SKM-1 (cell line): ENCODE results near the gene TGM5.
"Not testable (repeated sequence)": the region's sequence is repeated elsewhere in the genome, so short reads cannot be mapped to it uniquely, and the experiment has no call there.

Source experiments
- DNase-seq: peaks from one replicate; lab custom pipeline; 2025; ENCODE audit not compliant: unreplicated experiment; lab: John Stamatoyannopoulos, UW

Gene TGM5, protein sequence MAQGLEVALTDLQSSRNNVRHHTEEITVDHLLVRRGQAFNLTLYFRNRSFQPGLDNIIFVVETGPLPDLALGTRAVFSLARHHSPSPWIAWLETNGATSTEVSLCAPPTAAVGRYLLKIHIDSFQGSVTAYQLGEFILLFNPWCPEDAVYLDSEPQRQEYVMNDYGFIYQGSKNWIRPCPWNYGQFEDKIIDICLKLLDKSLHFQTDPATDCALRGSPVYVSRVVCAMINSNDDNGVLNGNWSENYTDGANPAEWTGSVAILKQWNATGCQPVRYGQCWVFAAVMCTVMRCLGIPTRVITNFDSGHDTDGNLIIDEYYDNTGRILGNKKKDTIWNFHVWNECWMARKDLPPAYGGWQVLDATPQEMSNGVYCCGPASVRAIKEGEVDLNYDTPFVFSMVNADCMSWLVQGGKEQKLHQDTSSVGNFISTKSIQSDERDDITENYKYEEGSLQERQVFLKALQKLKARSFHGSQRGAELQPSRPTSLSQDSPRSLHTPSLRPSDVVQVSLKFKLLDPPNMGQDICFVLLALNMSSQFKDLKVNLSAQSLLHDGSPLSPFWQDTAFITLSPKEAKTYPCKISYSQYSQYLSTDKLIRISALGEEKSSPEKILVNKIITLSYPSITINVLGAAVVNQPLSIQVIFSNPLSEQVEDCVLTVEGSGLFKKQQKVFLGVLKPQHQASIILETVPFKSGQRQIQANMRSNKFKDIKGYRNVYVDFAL

DNA sequence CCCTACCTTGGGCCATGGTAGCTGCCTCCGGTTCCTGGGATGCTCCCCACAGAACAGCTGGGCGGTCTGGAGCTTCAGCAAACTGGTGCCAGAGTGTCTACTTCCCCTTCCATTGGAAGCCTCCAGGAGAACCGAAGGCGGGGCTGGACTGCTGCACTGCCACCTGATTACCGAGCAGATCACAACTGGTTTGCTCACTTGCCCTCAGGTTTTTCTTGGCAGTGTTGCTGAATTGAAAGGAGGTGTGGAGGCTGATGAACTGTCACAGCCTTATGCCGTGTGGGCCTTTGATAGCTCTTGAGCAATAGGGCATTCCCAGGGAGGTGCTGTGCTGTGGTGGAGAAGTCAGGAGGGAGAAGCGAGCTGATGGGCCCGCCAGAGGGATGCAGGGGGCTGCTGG is at the start of gene TGM5:
Gene TGM5, minus strand, starts transcription at position 95 of the 400 bp plus-strand sequence. Its CDS starts 79 bp downstream, at position 16.
- no peak for DNase-seq

- DNase-seq: no peak
These were observed 47.4 kb upstream of the TGM5 start for GRCh38 chr15:43314171-43314570.

GRCh38 chr15:43312378-43312777 is 45.6 kb upstream of the TGM5 start:
- no peak for DNase-seq

- DNase-seq: no peak
These were observed 35.6 kb upstream of the TGM5 start, which contains the start of gene TGM7 for GRCh38 chr15:43302205-43302817. Gene TGM7 (minus strand): TSS chr15:43302255.

DNA sequence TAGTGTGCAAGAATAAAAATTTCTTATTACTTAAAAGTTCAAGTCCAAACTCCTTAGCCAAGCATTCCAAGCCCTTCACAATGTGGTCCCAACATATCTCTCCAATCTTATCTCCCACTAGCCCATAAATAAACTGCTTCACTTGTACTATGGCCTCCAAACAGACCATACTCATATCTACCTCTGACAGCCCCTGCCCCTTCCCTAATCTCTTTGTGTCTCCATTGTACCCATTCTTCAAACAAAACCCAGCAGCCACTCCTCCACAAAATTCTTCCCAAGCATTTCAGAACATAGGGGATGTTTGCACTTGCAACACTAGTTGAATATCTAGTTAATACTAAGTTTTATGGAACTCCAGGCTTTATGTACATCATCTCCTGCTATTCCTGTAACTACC is 33.2 kb upstream of the TGM5 start:
- DNase-seq: no peak

DNA sequence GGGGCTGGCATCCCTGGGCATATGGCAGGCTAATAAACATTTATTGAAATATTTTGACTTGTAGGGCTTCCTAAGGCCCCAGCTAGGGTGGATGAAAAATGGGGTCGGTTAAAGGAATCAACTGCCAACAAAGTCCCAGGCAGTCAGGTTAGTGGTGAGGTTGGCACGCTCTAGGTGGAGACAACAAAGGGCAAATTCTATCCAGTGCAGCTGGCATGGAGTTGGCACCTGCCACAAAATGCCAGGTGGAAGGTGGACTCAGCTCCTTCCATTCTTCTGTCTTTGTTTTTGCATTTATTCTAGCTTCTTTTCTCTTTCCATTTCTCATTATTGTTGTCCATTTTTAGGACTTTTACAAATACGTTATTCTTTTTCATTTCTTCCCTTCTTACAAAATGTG is 32.7 kb upstream of the TGM5 start:
- no peak for DNase-seq

DNA sequence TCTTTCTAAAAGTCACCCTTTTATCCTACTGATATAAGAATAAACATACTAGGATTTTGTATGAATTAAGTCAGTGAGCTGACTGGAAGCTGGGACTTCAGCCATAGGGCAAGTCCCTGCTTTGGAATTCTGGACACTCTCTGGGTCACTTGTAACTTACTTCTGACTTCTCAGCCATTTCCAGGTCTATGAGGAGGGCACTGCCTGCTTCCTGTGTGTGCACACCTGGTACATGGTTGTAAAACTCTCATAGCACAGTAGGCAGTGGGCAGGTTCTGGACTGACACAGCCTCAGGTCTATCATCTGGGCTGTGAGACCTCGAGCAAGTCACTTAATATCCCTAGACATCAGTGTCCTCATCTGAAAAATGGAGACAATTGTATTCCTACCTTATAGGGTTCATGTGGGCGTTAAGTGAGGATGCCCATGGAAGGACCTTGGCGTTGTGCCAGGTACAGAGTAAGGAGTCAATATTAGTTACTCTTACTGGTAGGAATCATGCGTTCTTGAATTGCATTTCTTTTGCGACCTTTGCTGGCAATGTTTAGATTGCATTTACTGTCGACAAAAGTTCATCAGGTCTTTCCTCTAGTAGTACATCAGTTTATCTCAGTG is 27.5 kb upstream of the TGM5 start:
- no peak for DNase-seq

DNA sequence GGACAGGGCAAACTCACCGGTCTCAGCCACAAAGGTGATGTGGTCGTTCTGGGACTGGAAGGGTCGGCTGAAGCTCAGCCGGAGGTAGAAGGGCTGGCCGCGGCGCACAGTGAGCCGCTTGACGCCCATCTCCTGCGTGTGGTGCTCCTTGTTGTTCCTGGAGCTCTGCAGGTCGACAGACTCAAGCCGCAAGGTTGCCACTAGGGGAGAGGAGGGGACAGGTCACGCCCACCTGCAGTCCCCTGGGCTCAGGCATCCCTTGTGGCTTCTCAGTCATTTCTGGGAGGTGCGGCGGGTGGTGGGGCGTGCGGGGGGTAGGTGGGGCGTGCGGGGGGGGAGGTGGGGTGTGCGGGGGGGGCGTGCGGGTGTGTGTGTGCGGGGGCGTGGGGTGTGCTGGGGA is 26.7 kb upstream of the TGM5 start:
- DNase-seq: no peak

DNA sequence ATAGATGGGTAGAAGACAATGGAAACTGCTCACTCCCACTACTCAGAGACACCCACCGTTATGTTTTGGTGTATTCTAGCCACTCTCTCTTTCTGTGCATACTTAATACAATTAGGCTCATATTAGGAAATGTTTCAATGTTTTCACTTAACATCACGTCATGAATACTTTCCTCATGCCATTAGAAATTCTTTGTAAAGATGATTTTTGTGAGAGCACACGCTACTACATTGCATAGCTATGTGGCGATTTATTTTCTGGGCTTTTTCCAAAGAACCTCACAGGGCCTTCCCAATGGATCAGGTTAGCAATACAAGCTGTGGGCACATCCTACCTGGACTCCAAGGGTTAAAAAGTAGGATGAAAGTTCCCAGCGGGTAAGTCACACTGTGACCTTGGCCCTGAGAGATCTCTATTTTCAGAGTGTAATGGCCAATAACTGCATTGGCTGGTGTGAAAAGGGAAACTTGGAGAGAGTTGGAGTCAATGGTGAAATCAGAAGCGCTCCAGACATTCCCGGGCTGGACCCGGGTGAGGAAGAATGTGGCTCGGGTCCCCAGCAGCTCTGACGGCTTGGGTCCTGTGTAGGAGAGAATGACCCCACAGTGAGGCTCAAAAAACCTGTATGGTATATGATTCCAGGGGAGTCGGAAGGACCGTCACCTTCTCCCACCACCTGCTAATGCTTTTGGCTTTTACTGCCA is 25.8 kb upstream of the TGM5 start:
- DNase-seq: no peak

- not testable (repeated sequence) for DNase-seq
These were observed 22.9 kb upstream of the TGM5 start for GRCh38 chr15:43289656-43290055.

DNA sequence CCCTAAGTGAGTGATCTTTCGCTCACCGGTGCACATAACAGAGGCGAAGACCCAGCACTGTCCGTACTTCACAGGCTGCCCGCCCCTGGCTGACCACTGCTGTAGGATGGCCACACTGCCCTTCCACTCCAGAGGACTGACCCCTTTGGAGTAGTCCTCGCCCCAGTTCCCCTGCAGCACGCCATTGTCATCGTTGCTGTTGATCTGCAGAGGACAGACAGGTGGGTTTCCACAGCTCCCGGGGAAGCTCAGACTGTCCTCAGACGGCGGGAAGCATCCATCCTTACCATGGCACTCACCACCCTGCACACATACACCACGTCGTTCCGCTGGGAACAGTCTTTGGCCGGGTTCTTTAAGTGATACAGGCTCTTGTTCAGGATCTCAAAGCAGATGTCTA is 20.5 kb upstream of the TGM5 start:
- no peak for DNase-seq

GRCh38 chr15:43286074-43286473 is 19.3 kb upstream of the TGM5 start:
- DNase-seq: no peak

GRCh38 chr15:43285609-43286037 is 18.9 kb upstream of the TGM5 start:
- peak; percentile 64 for DNase-seq

DNA sequence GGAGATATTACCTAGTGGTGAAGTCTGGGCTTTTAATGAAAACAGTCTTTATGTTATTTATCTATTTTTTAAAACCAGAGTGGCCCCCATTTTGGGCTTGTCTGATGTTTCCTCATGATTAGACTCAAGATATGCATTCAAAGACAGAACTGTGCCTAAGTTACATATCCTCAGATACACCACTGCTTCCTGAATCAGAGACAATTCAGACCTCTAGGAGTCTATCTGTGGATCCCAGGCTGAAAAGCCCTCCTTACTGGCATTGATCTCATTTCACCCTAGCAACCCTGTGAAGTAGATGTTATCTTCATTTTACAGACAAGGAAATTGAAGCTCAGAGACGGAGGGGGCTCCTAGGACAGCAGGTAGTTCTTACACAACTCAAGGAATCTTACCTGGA is 16.8 kb upstream of the TGM5 start:
- DNase-seq: no peak

DNA sequence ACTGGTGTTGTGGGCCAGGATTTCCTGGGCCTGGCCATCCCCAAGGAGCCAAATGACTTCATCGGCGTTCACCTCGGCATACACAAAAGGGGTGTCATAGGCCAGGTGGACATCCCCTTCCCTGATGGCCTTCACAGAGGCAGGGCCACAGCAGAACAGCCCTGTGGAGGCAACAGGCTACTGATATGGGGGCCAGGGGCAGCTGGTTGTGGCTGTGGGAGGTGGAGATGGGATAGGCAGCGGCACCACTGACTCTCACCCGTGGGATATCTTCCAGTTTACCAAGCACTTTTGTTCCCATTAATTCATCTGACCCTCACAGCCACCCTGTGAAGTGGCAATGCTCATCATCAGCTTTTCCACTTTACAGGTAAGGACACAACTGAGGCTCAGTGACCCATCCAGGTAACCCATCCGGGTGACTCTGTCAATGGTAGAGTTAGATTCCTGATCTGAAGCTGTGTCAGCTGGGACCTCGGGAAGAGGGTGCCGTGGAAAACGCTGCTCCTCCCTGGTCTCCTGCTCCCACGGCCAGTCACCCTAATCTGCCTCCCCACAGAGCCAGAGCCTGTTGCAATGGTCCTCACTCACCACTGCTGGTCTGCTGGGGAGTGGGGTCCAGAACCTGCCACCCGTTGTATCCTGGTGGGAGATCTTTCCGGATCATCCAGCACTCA is 15.3 kb upstream of the TGM5 start:
- no peak for DNase-seq

- DNase-seq: no peak
These were observed 14.3 kb upstream of the TGM5 start for GRCh38 chr15:43280996-43281395.

DNA sequence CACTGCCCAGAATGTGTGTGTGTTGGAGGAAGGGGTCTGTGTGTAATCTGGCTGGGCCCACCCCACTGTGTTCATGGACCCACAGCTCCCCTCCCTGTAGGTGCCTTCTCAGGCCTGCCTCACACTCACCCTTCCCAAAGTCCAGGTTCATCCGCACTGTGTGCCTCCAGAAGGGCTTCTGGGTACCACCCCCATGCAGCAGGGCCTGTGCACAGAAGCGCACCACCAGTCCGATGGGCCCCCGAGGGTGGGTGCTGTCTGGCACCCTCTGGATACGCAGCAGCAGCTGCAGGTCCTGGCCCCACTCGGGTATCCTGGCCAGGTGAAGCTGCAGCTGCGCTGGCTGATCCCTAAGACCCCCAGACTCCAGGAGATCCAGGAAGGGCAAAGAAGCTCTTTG is 12.8 kb upstream of the TGM5 start:
- no peak for DNase-seq

DNA sequence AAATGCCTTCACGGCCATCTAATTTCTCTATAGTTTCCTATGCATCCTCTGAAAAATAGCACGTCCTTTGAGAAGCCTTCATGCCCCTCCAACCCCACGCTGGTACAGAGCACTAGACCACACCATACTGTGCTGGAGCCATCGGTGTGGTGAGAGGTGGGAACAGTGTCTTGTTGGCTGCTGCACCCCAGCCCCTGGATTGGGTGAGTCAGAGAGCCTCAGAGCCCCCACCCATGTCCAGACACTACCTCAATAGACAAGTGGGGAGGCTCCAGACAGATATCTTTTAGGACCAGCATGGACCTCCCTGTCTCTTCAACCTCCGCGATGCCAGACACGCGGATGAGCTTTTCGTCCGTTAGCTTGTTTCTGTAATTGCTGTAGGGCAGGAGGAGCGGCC is 12.1 kb upstream of the TGM5 start:
- DNase-seq: no peak

DNA sequence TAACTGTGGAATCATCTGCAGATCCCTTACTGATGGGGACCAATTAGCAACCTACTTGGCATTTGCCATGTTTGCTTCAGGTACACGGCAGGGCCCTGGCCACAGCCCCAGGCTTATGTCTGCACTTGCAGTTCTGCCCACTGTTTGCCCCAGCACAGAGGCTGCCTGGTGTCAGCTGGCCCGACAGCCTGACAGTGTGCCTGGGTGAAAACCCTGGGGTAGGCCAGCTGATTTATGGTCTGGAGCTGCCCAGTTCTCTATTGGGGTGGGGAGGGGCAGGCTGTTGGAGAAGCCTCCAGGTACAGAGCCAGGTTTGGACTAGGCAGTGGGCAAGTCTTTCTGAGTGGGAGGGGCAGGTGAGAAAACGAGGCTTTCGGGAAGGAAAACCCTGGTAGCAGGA is 11.2 kb upstream of the TGM5 start:
- no peak for DNase-seq

DNA sequence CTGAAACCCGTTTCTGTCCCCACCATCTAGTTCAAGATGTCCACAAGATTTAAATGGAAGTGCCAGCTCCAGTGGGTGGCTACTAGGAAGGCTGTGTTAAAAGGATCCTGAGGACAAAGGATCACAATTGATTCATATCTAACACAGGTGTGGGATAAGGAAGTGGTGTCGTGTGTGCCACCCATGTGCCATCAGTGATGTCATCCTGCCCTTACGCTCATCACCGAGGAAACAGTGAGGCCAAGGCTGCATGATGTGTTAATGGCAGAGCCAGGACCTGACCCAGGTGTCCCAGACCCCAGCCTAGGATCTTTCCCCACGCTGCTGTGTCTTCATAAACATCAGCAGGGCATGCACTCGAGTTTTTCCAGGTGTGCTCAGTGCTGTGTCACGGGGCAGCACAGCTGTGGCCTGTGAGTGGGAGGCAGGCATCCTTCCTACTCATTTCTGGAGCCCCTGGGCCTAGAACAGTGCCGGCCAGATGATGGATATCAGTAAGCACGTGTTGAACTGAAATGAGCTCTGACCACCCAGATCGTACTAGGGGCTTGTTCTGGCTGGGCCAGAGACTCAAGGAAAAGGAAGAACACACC is 10.6 kb upstream of the TGM5 start:
- no peak for DNase-seq
